ENCODE data around the gene MKKS.

MKKS gene

GRCh38 chr20:10433623-10434466, at the start of gene MKKS:
Gene MKKS (minus strand): TSS chr20:10434222. CDS start chr20:10413514, 20,708 bp downstream.
- peak; percentile 84 to 87 for DNase-seq

- DNase-seq, result no peak
Measured at GRCh38 chr20:10483691-10484090, 49.7 kb upstream of the MKKS start.

GRCh38 chr20:10481676-10482075, 47.7 kb upstream of the MKKS start:
- DNase-seq, result no peak

GRCh38 chr20:10478930-10479329, 44.9 kb upstream of the MKKS start:
- no peak for DNase-seq

- no peak for DNase-seq
Measured at GRCh38 chr20:10478205-10478604, 44.2 kb upstream of the MKKS start.

GRCh38 chr20:10476319-10476724, 42.3 kb upstream of the MKKS start:
- DNase-seq, result no peak

GRCh38 chr20:10475225-10475624, 41.2 kb upstream of the MKKS start:
- no peak for DNase-seq

- peak; percentile 68 for DNase-seq
Measured at GRCh38 chr20:10474606-10475184, 40.7 kb upstream of the MKKS start.

GRCh38 chr20:10472871-10473270, 38.8 kb upstream of the MKKS start:
- DNase-seq, result no peak

- DNase-seq, result no peak
Measured at GRCh38 chr20:10470276-10470675, 36.3 kb upstream of the MKKS start.

GRCh38 chr20:10469599-10469998, 35.6 kb upstream of the MKKS start:
- DNase-seq, result peak; percentile 83 to 91

GRCh38 chr20:10469056-10469455, 35.0 kb upstream of the MKKS start:
- no peak for DNase-seq

- no peak for DNase-seq
Measured at GRCh38 chr20:10468340-10468845, 34.4 kb upstream of the MKKS start.

GRCh38 chr20:10467681-10468339, 33.8 kb upstream of the MKKS start:
- DNase-seq, result no peak

GRCh38 chr20:10466855-10467254, 32.8 kb upstream of the MKKS start:
- DNase-seq, result no peak

- no peak for DNase-seq
Measured at GRCh38 chr20:10466325-10466724, 32.3 kb upstream of the MKKS start.

GRCh38 chr20:10465135-10465534, 31.1 kb upstream of the MKKS start:
- DNase-seq, result no peak

- no peak for DNase-seq
Measured at GRCh38 chr20:10463622-10464021, 29.6 kb upstream of the MKKS start.

- DNase-seq, result no peak
Measured at GRCh38 chr20:10462516-10462915, 28.5 kb upstream of the MKKS start.

GRCh38 chr20:10461495-10461894, 27.5 kb upstream of the MKKS start:
- DNase-seq, result no peak

- peak; percentile 21 to 27 for DNase-seq
Measured at GRCh38 chr20:10454151-10454750, 20.2 kb upstream of the MKKS start.

- DNase-seq, result peak; percentile 98 to 99
Measured at GRCh38 chr20:10453241-10453640, 19.2 kb upstream of the MKKS start.

- no peak for DNase-seq
Measured at GRCh38 chr20:10449270-10449669, 15.2 kb upstream of the MKKS start.

Measured in Kasumi-1 (cell line).